Common myeloid progenitor, CD34-positive (primary cell): ENCODE measurements around the gene WWC2.
A peak's percentile ranks its signal among the peaks of the same experiment; 100 is the strongest.

Experiments used
- CTCF ChIA-PET: fragments of 350-600 bp; sonication (Branson Sonifier 250); formaldehyde crosslinking; loops from one replicate; lab custom pipeline; 2021; ENCODE audit warnings: antibody characterized with exemption; lab: Charles Lee
- POLR2A ChIA-PET: fragments of 350-600 bp; sonication (Branson Sonifier 250); formaldehyde crosslinking; loops from one replicate; lab custom pipeline; 2021; ENCODE audit warnings: antibody characterized with exemption; lab: Charles Lee
- DNase-seq, 3 donors: peaks; one replicate each; pipeline versions ENCODE4 v3.0.0 to v3.0.0-alpha.2; 2013
- H3K27ac ChIP-seq, 2 experiments: 1 replicate in 1 of 2; 2 replicates in 1 of 2; pipeline ENCODE4 v1.7.0; 2013; ENCODE audit warnings: inconsistent platforms in 2 of 2, low read length in 2 of 2, mild to moderate bottlenecking in 2 of 2, low read depth in 1 of 2, moderate library complexity in 1 of 2; ENCODE audit not compliant: severe bottlenecking in 2 of 2, insufficient read depth in 1 of 2, poor library complexity in 1 of 2
- H3K27me3 ChIP-seq, 5 experiments: replicated peaks in 2 of 5; 1 replicate in 3 of 5; 2 replicates in 2 of 5; pipeline versions ENCODE4 v1.6.1 to v1.7.0; 2013; ENCODE audit warnings: low read length in 4 of 5, mild to moderate bottlenecking in 2 of 5, moderate library complexity in 2 of 5, inconsistent platforms in 1 of 5; ENCODE audit not compliant: insufficient read depth in 5 of 5, control insufficient read depth in 4 of 5
- H3K36me3 ChIP-seq, 4 experiments: 1 replicate in 2 of 4; 2 replicates in 2 of 4; pipeline versions ENCODE4 v1.6.1 to v1.7.0; 2013; ENCODE audit warnings: low read length in 3 of 4, control low read depth in 1 of 4, mild to moderate bottlenecking in 1 of 4; ENCODE audit not compliant: control insufficient read depth in 4 of 4, insufficient read depth in 4 of 4
- H3K4me1 ChIP-seq, 4 experiments: 1 replicate in 3 of 4; 2 replicates in 1 of 4; pipeline versions ENCODE4 v1.6.1 to v1.7.1; 2013; ENCODE audit warnings: low read length in 3 of 4, mild to moderate bottlenecking in 3 of 4, control low read depth in 1 of 4, inconsistent platforms in 1 of 4, moderate library complexity in 1 of 4; ENCODE audit not compliant: control insufficient read depth in 4 of 4, insufficient read depth in 4 of 4; ENCODE audit errors: control extremely low read depth in 1 of 4
- H3K4me3 ChIP-seq, 7 experiments: 1 replicate in 4 of 7; 2 replicates in 3 of 7; pipeline versions ENCODE4 v1.5.1 to v1.7.0; 2013; ENCODE audit warnings: mild to moderate bottlenecking in 7 of 7, low read length in 6 of 7, moderate library complexity in 6 of 7, inconsistent platforms in 2 of 7, low read depth in 2 of 7, control low read depth in 1 of 7; ENCODE audit not compliant: insufficient read depth in 4 of 7, control insufficient read depth in 1 of 7; ENCODE audit errors: extremely low read depth in 1 of 7
- H3K9me3 ChIP-seq, 5 experiments: 1 replicate in 4 of 5; 2 replicates in 1 of 5; pipeline versions ENCODE4 v1.6.1 to v1.7.1; 2013; ENCODE audit warnings: low read length in 4 of 5, mild to moderate bottlenecking in 2 of 5, inconsistent platforms in 1 of 5, low read depth in 1 of 5, moderate library complexity in 1 of 5; ENCODE audit not compliant: control insufficient read depth in 4 of 5, insufficient read depth in 2 of 5; ENCODE audit errors: control extremely low read depth in 1 of 5
- WGBS: methylation state at CpG from one replicate; pipeline ENCODE4 v1.1.5; 2013; ENCODE audit not compliant: insufficient coverage; 5-methylcytosine and 5-hydroxymethylcytosine counted together

Gene WWC2

GRCh38 chr4:183345261-183345660 is 246.2 kb downstream of the WWC2 start:
- WGBS, result 100% methylated on average over 4 of the region's 4 CpGs
- CTCF ChIA-PET, result no interaction called here
- Histone ChIP-seq H3K9me3 (no peaks in the 10 kb centered on the region), H3K4me3 (no peak overlapping the region), H3K36me3 (no peaks in the 10 kb centered on the region), H3K27me3 (no peaks in the 10 kb centered on the region), H3K27ac (no peak overlapping the region), H3K4me1 (peaks cover 0 to 16% (median 10%) of the 10 kb centered on the region in 4 experiments)
- DNase-seq, result no peak
- POLR2A ChIA-PET, result no interaction called here

- 99% methylated on average over 8 of the region's 8 CpGs for WGBS
- no peak for DNase-seq
- Histone ChIP-seq H3K4me1 (peaks cover 0 to 16% (median 10%) of the 10 kb centered on the region in 4 experiments), H3K4me3 (no peak overlapping the region), H3K36me3 (no peaks in the 10 kb centered on the region), H3K27me3 (no peaks in the 10 kb centered on the region), H3K27ac (no peak overlapping the region), H3K9me3 (no peaks in the 10 kb centered on the region)
- CTCF ChIA-PET, result no interaction called here
- POLR2A ChIA-PET, result interaction anchor here (0.6 kb wide), 1 partner anchor 11 kb away, joined by 3 read pairs; no protein-coding TSS in a partner anchor
These were observed 248.1 kb downstream of the WWC2 start for GRCh38 chr4:183347146-183347545.

GRCh38 chr4:183347566-183347965 is 248.5 kb downstream of the WWC2 start:
- no peaks in the 10 kb centered on the region for H3K27me3 ChIP-seq
- no peak overlapping the region for H3K4me3 ChIP-seq
- no peaks in the 10 kb centered on the region for H3K9me3 ChIP-seq
- ChIA-PET POLR2A (no interaction called here), CTCF (no interaction called here)
- no peak overlapping the region for H3K27ac ChIP-seq
- no peak for DNase-seq
- no peaks in the 10 kb centered on the region for H3K36me3 ChIP-seq
- H3K4me1 ChIP-seq, result peaks cover 0 to 14% (median 10%) of the 10 kb centered on the region in 4 experiments
- WGBS, result 96% methylated on average over 4 of the region's 4 CpGs

GRCh38 chr4:183348136-183348535 is 249.1 kb downstream of the WWC2 start:
- H3K9me3 ChIP-seq, result no peaks in the 10 kb centered on the region
- DNase-seq, result peak in 1 of 3 donors; percentile 3
- H3K4me1 ChIP-seq, result peaks cover 0 to 11% (median 6%) of the 10 kb centered on the region in 4 experiments
- no peaks in the 10 kb centered on the region for H3K27me3 ChIP-seq
- WGBS, result 67% methylated on average over 12 of the region's 12 CpGs
- POLR2A ChIA-PET, result no interaction called here
- H3K36me3 ChIP-seq, result no peaks in the 10 kb centered on the region
- CTCF ChIA-PET, result no interaction called here
- no peak overlapping the region for H3K4me3 ChIP-seq
- no peak overlapping the region for H3K27ac ChIP-seq

GRCh38 chr4:183348706-183349659 is 249.9 kb downstream of the WWC2 start:
- 77% methylated on average over 7 of the region's 17 CpGs for WGBS
- H3K27ac ChIP-seq, result no peak overlapping the region
- DNase-seq, result peak; percentile 16 to 56 (median 56)
- CTCF ChIA-PET, result no interaction called here
- H3K36me3 ChIP-seq, result no peaks in the 10 kb centered on the region
- no peaks in the 10 kb centered on the region for H3K27me3 ChIP-seq
- POLR2A ChIA-PET, result no interaction called here
- H3K4me1 ChIP-seq, result peaks cover 0 to 11% (median 5%) of the 10 kb centered on the region in 4 experiments
- no peaks in the 10 kb centered on the region for H3K9me3 ChIP-seq
- peak overlapping the region in 3 of 7 experiments; percentile 34 to 71 (median 45) for H3K4me3 ChIP-seq

- no peaks in the 10 kb centered on the region for H3K36me3 ChIP-seq
- H3K9me3 ChIP-seq, result no peaks in the 10 kb centered on the region
- no peaks in the 10 kb centered on the region for H3K27me3 ChIP-seq
- ChIA-PET POLR2A (no interaction called here), CTCF (no interaction called here)
- H3K4me1 ChIP-seq, result peaks cover 0 to 11% (median 5%) of the 10 kb centered on the region in 4 experiments
- no peak overlapping the region for H3K4me3 ChIP-seq
- peak in 2 of 3 donors; percentile 3 to 14 for DNase-seq
- H3K27ac ChIP-seq, result no peak overlapping the region
- WGBS, result 94% methylated on average over 9 of the region's 9 CpGs
These were observed 250.6 kb downstream of the WWC2 start for GRCh38 chr4:183349673-183350072.
